IMR-90 (cell line): ENCODE results near the gene HYAL3. TPM values are rescaled to one million over a fixed set of nuclear protein-coding genes. Genes with fewer than 3 reads are reported as not detected.
A peak's percentile ranks its signal among the peaks of the same experiment; 100 is the strongest.

ENCODE experiments used
- ATAC-seq: fragments of 200-7000 bp; cut with Tn5 transposase; 2 replicates; pipeline ENCODE4 v1.9.1; 2020; ENCODE audit warnings: low read depth, mild to moderate bottlenecking, moderate library complexity
- BruUV-seq: library from RNA; stranded (reverse); fragments of 400-500 nt; replicated peaks from 2 replicates; lab custom pipeline; 2021; lab: Mats Ljungman, UMichigan
- CTCF ChIA-PET: fragments of 300-600 bp; formaldehyde crosslinking; extraction: SDS; loops from one replicate; lab custom pipeline; 2021; ENCODE audit warnings: antibody characterized with exemption; lab: Yijun Ruan, JAX
- POLR2A ChIA-PET: fragments of 300-600 bp; sonication (Branson Sonifier 250); formaldehyde crosslinking; loops from one replicate; lab custom pipeline; 2022; ENCODE audit warnings: antibody characterized with exemption; ENCODE audit not compliant: unreplicated experiment; lab: Charles Lee
- DNase-seq: peaks from one replicate; pipeline ENCODE4 v3.0.0; 2013
- H2AFZ ChIP-seq: replicated peaks from 2 replicates; pipeline ENCODE3; 2013; ENCODE audit warnings: low read length, mild to moderate bottlenecking; ENCODE audit not compliant: poor library complexity
- H2AK5ac ChIP-seq: 2 replicates; pipeline ENCODE4 v1.6.1; 2013; ENCODE audit warnings: low read depth, low read length, inconsistent platforms
- H2AK9ac ChIP-seq: replicated peaks from 2 replicates; pipeline ENCODE3; 2013; ENCODE audit warnings: mild to moderate bottlenecking, low read depth, low read length, moderate library complexity; ENCODE audit not compliant: poor library complexity
- H2BK120ac ChIP-seq: 2 replicates; pipeline ENCODE4 v1.6.1; 2013; ENCODE audit warnings: low read depth, low read length, inconsistent platforms
- H2BK15ac ChIP-seq: 3 replicates; pipeline ENCODE4 v1.6.1; 2013; ENCODE audit warnings: low read depth, low read length, inconsistent platforms
- H2BK20ac ChIP-seq: 2 replicates; pipeline ENCODE4 v1.6.1; 2013; ENCODE audit warnings: low read depth, mild to moderate bottlenecking, inconsistent platforms, low read length, moderate library complexity
- H2BK5ac ChIP-seq: 2 replicates; pipeline ENCODE4 v1.6.1; 2013; ENCODE audit warnings: mild to moderate bottlenecking, low read depth, low read length, inconsistent platforms; ENCODE audit not compliant: poor library complexity, severe bottlenecking
- H3K14ac ChIP-seq: replicated peaks from 2 replicates; pipeline ENCODE4 v1.6.1; 2013; ENCODE audit warnings: low read depth, low read length, inconsistent platforms
- H3K18ac ChIP-seq: 2 replicates; pipeline ENCODE4 v1.6.1; 2013; ENCODE audit warnings: low read depth, low read length, control low read depth
- H3K23ac ChIP-seq: 2 replicates; pipeline ENCODE4 v1.6.1; 2013; ENCODE audit warnings: low read depth, low read length, inconsistent platforms
- H3K27ac ChIP-seq: 2 replicates; pipeline ENCODE4 v1.5.1; 2013; ENCODE audit warnings: mild to moderate bottlenecking, control low read depth, low read length; ENCODE audit not compliant: insufficient read depth
- H3K27me3 ChIP-seq: 2 replicates; pipeline ENCODE4 v1.6.1; 2013; ENCODE audit warnings: low read length; ENCODE audit not compliant: control insufficient read depth, insufficient read depth
- H3K36me3 ChIP-seq: 2 replicates; pipeline ENCODE4 v1.6.1; 2013; ENCODE audit warnings: low read length, mixed read lengths; ENCODE audit not compliant: control insufficient read depth, insufficient read depth
- H3K4ac ChIP-seq: 2 replicates; pipeline ENCODE4 v1.6.1; 2013; ENCODE audit warnings: low read depth, low read length, inconsistent platforms
- H3K4me1 ChIP-seq: 2 replicates; pipeline ENCODE4 v1.6.1; 2013; ENCODE audit warnings: low read length, mixed read lengths; ENCODE audit not compliant: control insufficient read depth, insufficient read depth
- H3K4me2 ChIP-seq: 2 replicates; pipeline ENCODE4 v1.6.1; 2013; ENCODE audit warnings: low read depth, mild to moderate bottlenecking, control low read depth, low read length, moderate library complexity
- H3K4me3 ChIP-seq: 2 replicates; pipeline ENCODE4 v1.5.1; 2013; ENCODE audit warnings: low read depth, mild to moderate bottlenecking, control low read depth, low read length, moderate library complexity; ENCODE audit not compliant: insufficient read depth
- H3K56ac ChIP-seq: 2 replicates; pipeline ENCODE4 v1.6.1; 2013; ENCODE audit warnings: low read length, inconsistent platforms; ENCODE audit not compliant: insufficient read depth; ENCODE audit errors: extremely low read depth
- H3K79me1 ChIP-seq, 2 experiments: 2 replicates each; pipeline ENCODE4 v1.6.1; 2013; ENCODE audit warnings: low read length in 2 of 2, inconsistent platforms in 1 of 2, low read depth in 1 of 2
- H3K9ac ChIP-seq: 2 replicates; pipeline ENCODE4 v1.6.1; 2013; ENCODE audit warnings: low read depth, low read length, control low read depth
- H3K9me1 ChIP-seq: 2 replicates; pipeline ENCODE4 v1.6.1; 2013; ENCODE audit warnings: low read length, inconsistent platforms; ENCODE audit not compliant: insufficient read depth
- H3K9me3 ChIP-seq: 2 replicates; pipeline ENCODE4 v1.6.1; 2013; ENCODE audit warnings: low read length; ENCODE audit not compliant: control insufficient read depth, insufficient read depth
- H4K20me1 ChIP-seq: 2 replicates; pipeline ENCODE4 v1.6.1; 2013; ENCODE audit warnings: low read length, inconsistent platforms; ENCODE audit not compliant: insufficient read depth
- H4K5ac ChIP-seq: 2 replicates; pipeline ENCODE4 v1.6.1; 2013; ENCODE audit warnings: mild to moderate bottlenecking, low read depth, low read length, control low read depth
- H4K8ac ChIP-seq, 2 experiments: 2 replicates each; pipeline ENCODE4 v1.6.1; 2013; ENCODE audit warnings: low read depth in 2 of 2, low read length in 2 of 2, control low read depth in 1 of 2, inconsistent platforms in 1 of 2
- H4K91ac ChIP-seq: 2 replicates; pipeline ENCODE4 v1.6.1; 2013; ENCODE audit warnings: low read depth, low read length, inconsistent platforms; ENCODE audit not compliant: insufficient read depth
- BHLHE40 ChIP-seq: fragments of 150-350 bp; IDR thresholded peaks from 2 replicates; pipeline ENCODE4 v1.6.1; 2016; ENCODE audit warnings: mild to moderate bottlenecking, low read depth, low read length
- CEBPB ChIP-seq: IDR thresholded peaks from 2 replicates; pipeline ENCODE4 v1.6.1; 2012; ENCODE audit warnings: low read depth, low read length, improper control_type of control experiment
- CHD1 ChIP-seq: IDR thresholded peaks from 2 replicates; pipeline ENCODE4 v1.6.1; 2012; ENCODE audit warnings: low read depth, low read length, improper control_type of control experiment
- CTCF ChIP-seq: conservative IDR thresholded peaks from 2 replicates; pipeline ENCODE4 v1.5.1; 2012; ENCODE audit warnings: mild to moderate bottlenecking, low read depth, low read length, improper control_type of control experiment
- ELK1 ChIP-seq: fragments of 150-350 bp; IDR thresholded peaks from 2 replicates; pipeline ENCODE4 v1.6.1; 2016; ENCODE audit warnings: low read depth, mild to moderate bottlenecking, low read length, moderate library complexity, borderline replicate concordance
- FOS ChIP-seq: fragments of 150-350 bp; IDR thresholded peaks from 2 replicates; pipeline ENCODE4 v1.6.1; 2016; ENCODE audit warnings: low read depth, low read length
- MAFK ChIP-seq: IDR thresholded peaks from 2 replicates; pipeline ENCODE4 v1.6.1; 2012; ENCODE audit warnings: low read depth, low read length, improper control_type of control experiment
- MAZ ChIP-seq: IDR thresholded peaks from 2 replicates; pipeline ENCODE4 v1.6.1; 2012; ENCODE audit warnings: low read depth, mild to moderate bottlenecking, low read length, improper control_type of control experiment, moderate library complexity, borderline replicate concordance
- MXI1 ChIP-seq: IDR thresholded peaks from 2 replicates; pipeline ENCODE4 v1.6.1; 2012; ENCODE audit warnings: low read depth, mild to moderate bottlenecking, low read length, moderate library complexity, borderline replicate concordance
- NFE2L2 ChIP-seq: fragments of 150-350 bp; IDR thresholded peaks from 2 replicates; pipeline ENCODE4 v1.6.1; 2016; ENCODE audit warnings: low read depth, mild to moderate bottlenecking, low read length
- POLR2A ChIP-seq: IDR thresholded peaks from 2 replicates; pipeline ENCODE4 v1.6.1; 2012; ENCODE audit warnings: mild to moderate bottlenecking, low read depth, low read length
- RAD21 ChIP-seq: IDR thresholded peaks from 2 replicates; pipeline ENCODE4 v1.6.1; 2012; ENCODE audit warnings: low read length, improper control_type of control experiment
- RCOR1 ChIP-seq: IDR thresholded peaks from 2 replicates; pipeline ENCODE4 v1.6.1; 2012; ENCODE audit warnings: mild to moderate bottlenecking, low read length, improper control_type of control experiment; ENCODE audit not compliant: insufficient replicate concordance
- RFX5 ChIP-seq: IDR thresholded peaks from 2 replicates; pipeline ENCODE4 v1.8.0; 2012; ENCODE audit warnings: low read depth, mild to moderate bottlenecking, low read length, moderate library complexity
- SMC3 ChIP-seq: fragments of 150-350 bp; IDR thresholded peaks from 2 replicates; pipeline ENCODE4 v1.6.1; 2016; ENCODE audit warnings: low read depth, mild to moderate bottlenecking, antibody characterized with exemption, low read length, moderate library complexity
- USF2 ChIP-seq: fragments of 150-350 bp; IDR thresholded peaks from 2 replicates; pipeline ENCODE4 v1.6.1; 2017; ENCODE audit warnings: mild to moderate bottlenecking, antibody characterized with exemption, low read length, low read depth
- WGBS, 2 experiments: methylation state at CpG; one replicate each; pipeline versions ENCODE4 v1.1.5 to v1.1.7; 2013; ENCODE audit warnings: missing lambda C conversion rate in 2 of 2; ENCODE audit not compliant: insufficient read length in 1 of 2; ENCODE audit errors: extremely low coverage in 2 of 2; 5-methylcytosine and 5-hydroxymethylcytosine counted together
- dilution Hi-C: fragments of 300-500 bp; cut with HindIII; formaldehyde crosslinking; loops from one replicate; pipeline ENCODE4 v1.14.3; 2018; ENCODE audit warnings: low sequenced_read_pairs; ENCODE audit not compliant: unreplicated experiment
- in situ Hi-C: fragments of 300-500 bp; cut with MboI; formaldehyde crosslinking; loops from 3 replicates; pipeline ENCODE4 v1.14.3; 2019; ENCODE audit warnings: low sequenced_read_pairs, inconsistent platforms, mixed read lengths
- intact Hi-C: fragments of 100-400 bp; cut with micrococcal nuclease; formaldehyde crosslinking; loops from 2 replicates; pipeline ENCODE4 v1.10.0; 2022
- polyA plus RNA-seq, 3 experiments: library from polyadenylated mRNA; depleted of rRNA; stranded (reverse); fragments of >200 nt; gene quantifications; 2 replicates each; pipeline ENCODE4 v1.2.3, GENCODE V29; 2012; ENCODE audit warnings: low replicate concordance in 1 of 3
- total RNA-seq: library from RNA; depleted of rRNA; stranded (reverse); fragments of >200 nt; gene quantifications from 2 replicates; pipeline ENCODE4 v1.2.3, GENCODE V29; 2012

Gene HYAL3
- total and polyA plus RNA-seq, 2 of the 4 experiments (the other 2 are of a cell fraction): 2.7 to 5.7 TPM

- in situ Hi-C loops: no loop called here
- CTCF ChIA-PET: no interaction called here
Measured at GRCh38 chr3:50251220-50251619, 48.0 kb downstream of the HYAL3 start.

More at GRCh38 chr3:50251220-50251619, 48.0 kb downstream of the HYAL3 start:
- Histone ChIP-seq H3K9ac (no peak overlapping the region), H2AFZ (peak overlapping the region; percentile 46), H2AK9ac (peak overlapping the region; percentile 83), H3K4me2 (no peak overlapping the region), H2AK5ac (0 out of 2 replicates have a peak overlapping the region, but pooled peaks have one; percentile 3), H3K9me3 (no peaks in the 10 kb centered on the region), H3K56ac (no peak overlapping the region), H4K20me1 (peaks cover 86% of the 10 kb centered on the region), H3K14ac (0 out of 2 replicates have a peak overlapping the region, but pooled peaks have one; percentile 23), H3K9me1 (peaks cover 24% of the 10 kb centered on the region), H2BK20ac (no peak overlapping the region), H3K4me1 (peaks cover 45% of the 10 kb centered on the region), H3K23ac (no peak overlapping the region), H3K79me1 (peaks cover 18 to 87% of the 10 kb centered on the region in 2 experiments), H3K27me3 (no peaks in the 10 kb centered on the region), H4K8ac (no peak overlapping the region; a peak in 1 of 4 replicates), H3K18ac (no peak overlapping the region), H4K91ac (no peak overlapping the region), H3K27ac (no peak overlapping the region), H2BK120ac (no peak overlapping the region), H3K4ac (peak overlapping the region; percentile 45; the same call in 1 of the 2 replicates), H3K4me3 (no peak overlapping the region), H3K36me3 (peaks cover 42% of the 10 kb centered on the region), H2BK15ac (no peak overlapping the region), H4K5ac (no peak overlapping the region), H2BK5ac (peak overlapping the region; percentile 53)
- 36% methylated on average over 5 of the region's 8 CpGs; no CpG with 5 or more reads in 1 of the 2 experiments for whole genome bisulfite sequencing, 2 experiments
- intact Hi-C loops: no loop called here
- peak; percentile 46 for ATAC-seq
- POLR2A ChIA-PET: no interaction called here
- no TSS peak for BruUV-seq
- TF ChIP-seq MAFK (no peak), FOS (peak; percentile 67), ELK1 (no peak), POLR2A (no peak), BHLHE40 (peak; percentile 58), CTCF (no peak), MXI1 (peak; percentile 55; the same call in 1 of the 2 replicates), MAZ (no peak), RCOR1 (peak; percentile 100), RFX5 (no peak), CHD1 (no peak), USF2 (no peak), CEBPB (no peak; the same call in 1 of the 2 replicates), NFE2L2 (no peak), SMC3 (no peak), RAD21 (no peak)
- dilution Hi-C loops: no loop called here
- DNase-seq: peak; percentile 94
